ENCODE data around the gene CCDC66.

- TF ChIP-seq CTCF (IDR thresholded peaks at IDR 0.05) (no peak), POLR2A (IDR thresholded peaks at IDR 0.05) (no peak), POLR2AphosphoS5 (IDR thresholded peaks at IDR 0.05) (no peak)
Measured at GRCh38 chr3:56591262-56591661, 34.3 kb downstream of the CCDC66 start.

Data from transverse colon (tissue), 4 donors.